A673 (cell line): Measurements from ENCODE around the gene SLC2A4.

Source experiments
- CTCF ChIP-seq: fragments of 300-800, 200-600 bp; sonication (generic); conservative IDR thresholded peaks from 2 replicates; pipeline ENCODE4 v1.5.1; 2017; ENCODE audit warnings: low read depth, mild to moderate bottlenecking, antibody characterized with exemption, low read length, moderate library complexity, mixed read lengths
- EZH2 ChIP-seq: fragments of 200-600 bp; sonication (generic); IDR thresholded peaks from 2 replicates; pipeline ENCODE4 v1.6.1; 2017; ENCODE audit warnings: borderline replicate concordance, low read depth, mild to moderate bottlenecking, mixed read lengths, antibody characterized with exemption, low read length; ENCODE audit not compliant: poor library complexity, severe bottlenecking

DNA sequence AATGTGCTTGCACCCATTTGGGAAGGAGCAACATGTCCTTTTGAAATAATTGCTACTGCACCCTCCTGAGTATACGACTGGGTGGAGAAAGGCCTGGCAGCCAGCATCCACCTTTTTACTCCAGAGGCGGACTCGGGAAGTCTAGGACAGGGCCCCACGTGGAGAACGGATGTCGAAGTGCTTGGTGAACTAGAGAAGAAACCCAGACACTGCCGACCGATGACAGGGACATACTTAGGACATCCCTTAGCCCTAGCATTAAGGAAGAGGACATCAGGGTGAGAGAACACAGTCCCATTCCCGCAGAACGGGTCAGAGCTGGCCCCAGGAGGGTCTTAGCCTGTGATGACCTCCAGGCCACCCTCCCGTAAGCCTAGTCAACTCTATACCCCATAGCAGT, 9.2 kb downstream of the SLC2A4 start:
- TF ChIP-seq CTCF (no peak), EZH2 (no peak)
